ENCODE results near the gene INVS.

GRCh38 chr9:100309992-100310391 lies 210.9 kb downstream of the INVS start:
- no peak for TF ChIP-seq CTCF (IDR thresholded peaks at IDR 0.05 in 4 of 5, conservative IDR thresholded peaks at IDR 0.05 in 1 of 5)
- TF ChIP-seq POLR2A (IDR thresholded peaks at IDR 0.05): no peak
